Gastrocnemius medialis (tissue), 4 donors: Measurements from ENCODE around the gene TAF13. TPM values are rescaled to one million over a fixed set of nuclear protein-coding genes. Genes with fewer than 3 reads are reported as not detected.
A peak's percentile ranks its signal among the peaks of the same experiment; 100 is the strongest.

Experiments
- ATAC-seq, 2 donors: fragments of 150-250 bp; one replicate each; pipeline ENCODE4 v1.9.1; 2016
- DNase-seq, 2 donors: peaks; one replicate each; pipeline ENCODE4 v3.0.0-alpha.2; 2019
- H3K27ac ChIP-seq, 4 donors: fragments of 200-600 bp; sonication (generic); 1 replicate in 1 of 4; 2 replicates in 3 of 4; pipeline ENCODE4 v1.5.1; 2016 to 2018; ENCODE audit warnings: mild to moderate bottlenecking in 2 of 4, moderate library complexity in 1 of 4
- H3K27me3 ChIP-seq, 3 donors: fragments of 200-600 bp; sonication (generic) in 2 of 3; 1 replicate in 1 of 3; 2 replicates in 2 of 3; pipeline versions ENCODE4 v1.5.1 to v1.6.0; 2016 to 2019; ENCODE audit warnings: mild to moderate bottlenecking in 1 of 3, moderate library complexity in 1 of 3
- H3K36me3 ChIP-seq, 2 donors: fragments of 200-600 bp; sonication (generic) in 1 of 2; one replicate each; pipeline ENCODE4 v1.5.1; 2017 to 2018
- H3K4me1 ChIP-seq, 2 donors: fragments of 200-600 bp; sonication (generic) in 1 of 2; one replicate each; pipeline ENCODE4 v1.5.1; 2016 to 2017; ENCODE audit warnings: mild to moderate bottlenecking in 2 of 2
- H3K4me3 ChIP-seq, 4 donors: fragments of 200-600 bp; sonication (generic) in 3 of 4; 1 replicate in 1 of 4; 2 replicates in 3 of 4; pipeline ENCODE4 v1.5.1; 2016 to 2019; ENCODE audit warnings: mild to moderate bottlenecking in 2 of 4
- H3K9me3 ChIP-seq, 3 donors: fragments of 200-600 bp; sonication (generic) in 2 of 3; 1 replicate in 1 of 3; 2 replicates in 2 of 3; pipeline ENCODE4 v1.5.1; 2016 to 2019
- POLR2A ChIP-seq, 2 donors: fragments of 450-650 bp; IDR thresholded peaks; one replicate each; pipeline ENCODE4 v1.6.1; 2017; ENCODE audit warnings: antibody characterized with exemption in 2 of 2, mild to moderate bottlenecking in 2 of 2, moderate library complexity in 2 of 2
- in situ Hi-C, 4 donors: fragments of 200-750 bp; cut with MboI; loops; one replicate each; pipeline versions ENCODE4 v1.15.0 to v1.8.0; 2017; ENCODE audit warnings: low sequenced_read_pairs in 4 of 4
- intact Hi-C: fragments of 100-400 bp; cut with DNase I; formaldehyde crosslinking; loops from one replicate; pipeline ENCODE4 v1.15.1; 2023; ENCODE audit warnings: low total_unique reads
- total RNA-seq, 4 donors: library from RNA; depleted of rRNA; stranded (reverse); fragments of >200 nt; gene quantifications; one replicate each; pipeline versions ENCODE4 v1.1.0 to v1.2.3, GENCODE V29; 2016
- TF ChIP-seq, protein P1 (sequence below), 5 experiments: fragments of 450-650 bp in 3 of 5; fragments of 200-600 bp in 2 of 5; sonication (generic) in 2 of 5; IDR thresholded peaks in 4 of 5; conservative IDR thresholded peaks in 1 of 5; 1 replicate in 4 of 5; 2 replicates in 1 of 5; pipeline ENCODE4 v1.5.1; 2016 to 2019; ENCODE audit warnings: antibody characterized with exemption in 5 of 5, mild to moderate bottlenecking in 3 of 5, moderate library complexity in 3 of 5

The TAF13 gene
- total RNA-seq, 4 donors from 2014 or later = 28.8 to 83.3 (median 65.5) TPM

GRCh38 chr1:109090196-109091077 lies 14.6 kb upstream of the TAF13 start, which contains the start of gene TMEM167B:
Gene TMEM167B, plus strand, starts transcription at chr1:109090764. Its CDS starts 109 bp downstream, at chr1:109090873.
- TF ChIP-seq, protein P1, sequence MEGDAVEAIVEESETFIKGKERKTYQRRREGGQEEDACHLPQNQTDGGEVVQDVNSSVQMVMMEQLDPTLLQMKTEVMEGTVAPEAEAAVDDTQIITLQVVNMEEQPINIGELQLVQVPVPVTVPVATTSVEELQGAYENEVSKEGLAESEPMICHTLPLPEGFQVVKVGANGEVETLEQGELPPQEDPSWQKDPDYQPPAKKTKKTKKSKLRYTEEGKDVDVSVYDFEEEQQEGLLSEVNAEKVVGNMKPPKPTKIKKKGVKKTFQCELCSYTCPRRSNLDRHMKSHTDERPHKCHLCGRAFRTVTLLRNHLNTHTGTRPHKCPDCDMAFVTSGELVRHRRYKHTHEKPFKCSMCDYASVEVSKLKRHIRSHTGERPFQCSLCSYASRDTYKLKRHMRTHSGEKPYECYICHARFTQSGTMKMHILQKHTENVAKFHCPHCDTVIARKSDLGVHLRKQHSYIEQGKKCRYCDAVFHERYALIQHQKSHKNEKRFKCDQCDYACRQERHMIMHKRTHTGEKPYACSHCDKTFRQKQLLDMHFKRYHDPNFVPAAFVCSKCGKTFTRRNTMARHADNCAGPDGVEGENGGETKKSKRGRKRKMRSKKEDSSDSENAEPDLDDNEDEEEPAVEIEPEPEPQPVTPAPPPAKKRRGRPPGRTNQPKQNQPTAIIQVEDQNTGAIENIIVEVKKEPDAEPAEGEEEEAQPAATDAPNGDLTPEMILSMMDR (IDR thresholded peaks at IDR 0.05 in 4 of 5, conservative IDR thresholded peaks at IDR 0.05 in 1 of 5) = peak in 3 of 5 experiments; percentile 5 to 11 (median 11)
- TF ChIP-seq POLR2A (IDR thresholded peaks at IDR 0.05) = peak; percentile 75 to 87
- ATAC-seq (peak; percentile 94 to 98), DNase-seq (peak; percentile 92 to 94)
- H3K27me3 ChIP-seq = no peaks in the 10 kb centered on the region
- in situ Hi-C loops = loop anchor here in 1 of 4 donors (10.0 kb wide), 1 partner anchor 126 kb away; the partner anchor contains the start of gene CLCC1
- peaks cover 0 to 24% of the 10 kb centered on the region in 2 donors for H3K36me3 ChIP-seq
- intact Hi-C loops = loop anchor here (1.0 to 10.0 kb wide), 3 partner anchors 10 to 346 kb away; partner anchors contain the start of genes STXBP3 and WDR47
- peaks cover 30 to 41% of the 10 kb centered on the region in 2 donors for H3K4me1 ChIP-seq
- H3K4me3 ChIP-seq = peak within 1 kb of the TSS; percentile 75 to 89 (median 80)
- peak within 1 kb of the TSS; percentile 93 to 98 (median 94) for H3K27ac ChIP-seq
- no peaks in the 10 kb centered on the region for H3K9me3 ChIP-seq

DNA sequence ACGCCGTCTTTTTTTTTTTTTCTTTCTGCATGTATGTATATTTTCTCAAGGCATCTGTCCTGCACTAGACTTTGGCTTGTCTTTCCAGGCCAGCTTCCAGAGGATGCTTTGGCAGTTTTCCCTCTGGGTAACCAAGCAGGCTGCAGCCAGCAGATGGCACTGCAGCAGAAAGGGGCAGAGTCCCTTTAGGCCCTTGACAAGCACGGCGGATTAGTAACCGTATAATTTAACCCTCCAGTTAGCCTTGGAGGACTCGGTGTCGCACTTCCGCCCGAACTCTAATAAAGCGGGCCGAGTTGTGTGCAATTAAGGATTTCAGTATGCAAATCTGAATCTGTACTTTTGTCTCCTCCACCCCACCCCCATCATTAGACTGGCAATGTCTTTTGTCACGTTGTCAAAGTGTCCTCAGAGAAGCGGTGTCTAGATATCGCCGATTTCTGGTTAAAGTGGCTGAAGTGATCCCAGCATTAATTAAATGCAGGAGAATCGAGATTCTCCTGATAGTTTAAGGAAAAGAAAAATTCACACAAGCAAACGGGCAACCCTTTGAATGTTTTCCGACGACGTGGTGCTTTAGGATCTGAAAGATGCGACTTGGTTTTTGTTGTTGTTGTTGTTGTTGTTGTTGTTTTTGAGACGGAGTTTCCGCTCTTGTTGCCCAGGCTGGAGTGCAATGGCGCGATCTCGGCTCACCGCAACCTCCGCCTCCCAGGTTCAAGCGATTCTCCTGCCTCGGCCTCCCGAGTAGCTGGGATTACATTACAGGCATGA lies 13.6 kb upstream of the TAF13 start:
- Histone ChIP-seq H3K27ac (peak overlapping the region; percentile 93 to 98 (median 94)), H3K4me1 (peaks cover 22 to 31% of the 10 kb centered on the region in 2 donors), H3K36me3 (peaks cover 0 to 17% of the 10 kb centered on the region in 2 donors), H3K4me3 (peak overlapping the region; percentile 75 to 89 (median 80)), H3K9me3 (no peaks in the 10 kb centered on the region), H3K27me3 (no peaks in the 10 kb centered on the region)
- intact Hi-C loops (loop anchor here (1.0 to 10.0 kb wide), 3 partner anchors 11 to 345 kb away; partner anchors contain the start of genes STXBP3 and WDR47), in situ Hi-C loops (loop anchor here in 1 of 4 donors (10.0 kb wide), 1 partner anchor 125 kb away; the partner anchor contains the start of gene CLCC1)
- ATAC-seq (peak; percentile 45 to 49), DNase-seq (peak; percentile 19 to 73)
- TF ChIP-seq, protein P1 (IDR thresholded peaks at IDR 0.05 in 4 of 5, conservative IDR thresholded peaks at IDR 0.05 in 1 of 5) = peak in 4 of 5 experiments; percentile 35 to 60 (median 50)
- TF ChIP-seq POLR2A (IDR thresholded peaks at IDR 0.05) = no peak

DNA sequence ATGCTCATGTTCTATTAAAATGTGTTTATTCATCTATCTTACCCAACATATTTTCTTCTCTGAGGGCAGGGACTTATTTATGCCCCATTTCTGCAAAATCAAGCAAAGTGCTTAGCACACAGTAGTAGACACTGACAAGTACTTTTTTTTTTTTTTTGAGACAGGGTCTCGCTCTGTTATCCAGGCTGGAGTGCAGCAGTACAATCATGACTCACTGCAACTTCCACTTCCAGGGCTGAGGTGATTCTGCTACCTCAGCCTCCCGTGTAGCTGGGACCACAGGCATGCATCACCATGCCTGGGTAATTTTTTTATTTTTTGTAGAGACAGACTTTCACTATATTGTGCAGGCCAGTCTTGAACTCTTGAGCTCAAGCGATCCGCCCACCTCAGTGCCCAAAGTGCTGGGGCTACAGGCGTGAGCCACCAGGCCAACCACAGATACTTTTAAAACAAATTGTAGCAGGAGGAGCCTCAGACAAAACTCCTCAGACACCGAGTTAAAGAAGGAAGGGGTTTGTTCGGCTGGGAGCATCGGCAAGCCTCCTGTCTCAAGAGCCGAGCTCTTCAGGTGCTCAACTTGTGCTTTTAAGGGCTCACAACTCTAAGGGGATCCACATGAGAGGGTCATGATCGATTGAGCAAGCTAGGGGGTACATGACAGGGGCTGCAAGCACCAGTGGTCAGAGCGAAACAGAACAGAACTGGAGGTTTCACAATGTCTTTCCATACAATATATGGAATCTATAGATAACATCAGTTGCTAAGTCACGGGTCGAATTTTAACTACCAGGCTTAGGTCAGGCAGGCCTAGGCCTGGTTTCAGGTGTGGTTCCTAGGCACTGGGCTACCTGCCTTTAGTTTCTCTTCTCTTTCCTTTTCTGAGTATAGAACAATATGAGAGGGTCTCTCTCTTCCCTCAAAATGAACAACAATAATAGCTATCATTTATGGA lies 9.0 kb upstream of the TAF13 start:
- no peaks in the 10 kb centered on the region for H3K27me3 ChIP-seq
- in situ Hi-C loops (no loop called here), intact Hi-C loops (no loop called here)
- no peaks in the 10 kb centered on the region for H3K36me3 ChIP-seq
- H3K27ac ChIP-seq = no peak overlapping the region
- H3K9me3 ChIP-seq = no peaks in the 10 kb centered on the region
- ATAC-seq (no peak), DNase-seq (no peak)
- no peak for TF ChIP-seq POLR2A (IDR thresholded peaks at IDR 0.05)
- TF ChIP-seq, protein P1 (IDR thresholded peaks at IDR 0.05 in 4 of 5, conservative IDR thresholded peaks at IDR 0.05 in 1 of 5) = no peak
- no peak overlapping the region for H3K4me3 ChIP-seq
- peaks cover 0 to 4% of the 10 kb centered on the region in 2 donors for H3K4me1 ChIP-seq

DNA sequence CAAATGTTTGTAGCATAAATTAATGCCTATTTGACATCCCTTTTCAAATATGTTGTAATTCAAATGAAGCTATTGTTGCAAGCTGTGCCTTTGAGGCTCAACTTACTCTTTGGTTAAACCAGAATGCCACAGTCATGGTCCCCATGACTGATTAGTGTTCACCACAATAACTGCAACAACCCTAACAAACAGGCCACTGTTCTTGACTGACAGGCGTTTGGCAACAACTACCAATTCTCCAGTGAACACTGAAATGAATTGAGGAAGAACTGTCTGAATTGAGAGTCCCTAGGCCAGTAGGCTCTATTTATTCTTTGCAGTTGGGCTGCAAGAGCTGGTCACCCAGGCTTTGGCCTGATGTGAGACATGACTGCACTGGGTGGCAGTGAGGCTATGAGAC lies 8.1 kb upstream of the TAF13 start:
- ATAC-seq (no peak), DNase-seq (no peak)
- Histone ChIP-seq H3K4me3 (no peak overlapping the region), H3K27ac (no peak overlapping the region), H3K9me3 (no peaks in the 10 kb centered on the region), H3K36me3 (no peaks in the 10 kb centered on the region), H3K4me1 (no peaks in the 10 kb centered on the region), H3K27me3 (no peaks in the 10 kb centered on the region)
- in situ Hi-C loops = no loop called here
- TF ChIP-seq, protein P1 (IDR thresholded peaks at IDR 0.05 in 4 of 5, conservative IDR thresholded peaks at IDR 0.05 in 1 of 5) = no peak
- no peak for TF ChIP-seq POLR2A (IDR thresholded peaks at IDR 0.05)
- intact Hi-C loops = no loop called here
